IMR-90 (cell line): ENCODE data around the gene FGF5. TPM values are rescaled to one million over a fixed set of nuclear protein-coding genes. Genes with fewer than 3 reads are reported as not detected.

Experiments used
- ATAC-seq: fragments of 200-7000 bp; cut with Tn5 transposase; 2 replicates; pipeline ENCODE4 v1.9.1; 2020; ENCODE audit warnings: low read depth, mild to moderate bottlenecking, moderate library complexity
- BruUV-seq: library from RNA; stranded (reverse); fragments of 400-500 nt; replicated peaks from 2 replicates; lab custom pipeline; 2021; lab: Mats Ljungman, UMichigan
- CTCF ChIA-PET: fragments of 300-600 bp; formaldehyde crosslinking; extraction: SDS; loops from one replicate; lab custom pipeline; 2021; ENCODE audit warnings: antibody characterized with exemption; lab: Yijun Ruan, JAX
- POLR2A ChIA-PET: fragments of 300-600 bp; sonication (Branson Sonifier 250); formaldehyde crosslinking; loops from one replicate; lab custom pipeline; 2022; ENCODE audit warnings: antibody characterized with exemption; ENCODE audit not compliant: unreplicated experiment; lab: Charles Lee
- DNase-seq: peaks from one replicate; pipeline ENCODE4 v3.0.0; 2013
- H2AFZ ChIP-seq: replicated peaks from 2 replicates; pipeline ENCODE3; 2013; ENCODE audit warnings: low read length, mild to moderate bottlenecking; ENCODE audit not compliant: poor library complexity
- H2AK5ac ChIP-seq: 2 replicates; pipeline ENCODE4 v1.6.1; 2013; ENCODE audit warnings: low read depth, low read length, inconsistent platforms
- H2AK9ac ChIP-seq: replicated peaks from 2 replicates; pipeline ENCODE3; 2013; ENCODE audit warnings: mild to moderate bottlenecking, low read depth, low read length, moderate library complexity; ENCODE audit not compliant: poor library complexity
- H2BK120ac ChIP-seq: 2 replicates; pipeline ENCODE4 v1.6.1; 2013; ENCODE audit warnings: low read depth, low read length, inconsistent platforms
- H2BK15ac ChIP-seq: 3 replicates; pipeline ENCODE4 v1.6.1; 2013; ENCODE audit warnings: low read depth, low read length, inconsistent platforms
- H2BK20ac ChIP-seq: 2 replicates; pipeline ENCODE4 v1.6.1; 2013; ENCODE audit warnings: low read depth, mild to moderate bottlenecking, inconsistent platforms, low read length, moderate library complexity
- H2BK5ac ChIP-seq: 2 replicates; pipeline ENCODE4 v1.6.1; 2013; ENCODE audit warnings: mild to moderate bottlenecking, low read depth, low read length, inconsistent platforms; ENCODE audit not compliant: poor library complexity, severe bottlenecking
- H3K14ac ChIP-seq: replicated peaks from 2 replicates; pipeline ENCODE4 v1.6.1; 2013; ENCODE audit warnings: low read depth, low read length, inconsistent platforms
- H3K18ac ChIP-seq: 2 replicates; pipeline ENCODE4 v1.6.1; 2013; ENCODE audit warnings: low read depth, low read length, control low read depth
- H3K23ac ChIP-seq: 2 replicates; pipeline ENCODE4 v1.6.1; 2013; ENCODE audit warnings: low read depth, low read length, inconsistent platforms
- H3K27ac ChIP-seq: 2 replicates; pipeline ENCODE4 v1.5.1; 2013; ENCODE audit warnings: mild to moderate bottlenecking, control low read depth, low read length; ENCODE audit not compliant: insufficient read depth
- H3K27me3 ChIP-seq: 2 replicates; pipeline ENCODE4 v1.6.1; 2013; ENCODE audit warnings: low read length; ENCODE audit not compliant: control insufficient read depth, insufficient read depth
- H3K36me3 ChIP-seq: 2 replicates; pipeline ENCODE4 v1.6.1; 2013; ENCODE audit warnings: low read length, mixed read lengths; ENCODE audit not compliant: control insufficient read depth, insufficient read depth
- H3K4ac ChIP-seq: 2 replicates; pipeline ENCODE4 v1.6.1; 2013; ENCODE audit warnings: low read depth, low read length, inconsistent platforms
- H3K4me1 ChIP-seq: 2 replicates; pipeline ENCODE4 v1.6.1; 2013; ENCODE audit warnings: low read length, mixed read lengths; ENCODE audit not compliant: control insufficient read depth, insufficient read depth
- H3K4me2 ChIP-seq: 2 replicates; pipeline ENCODE4 v1.6.1; 2013; ENCODE audit warnings: low read depth, mild to moderate bottlenecking, control low read depth, low read length, moderate library complexity
- H3K4me3 ChIP-seq: 2 replicates; pipeline ENCODE4 v1.5.1; 2013; ENCODE audit warnings: low read depth, mild to moderate bottlenecking, control low read depth, low read length, moderate library complexity; ENCODE audit not compliant: insufficient read depth
- H3K56ac ChIP-seq: 2 replicates; pipeline ENCODE4 v1.6.1; 2013; ENCODE audit warnings: low read length, inconsistent platforms; ENCODE audit not compliant: insufficient read depth; ENCODE audit errors: extremely low read depth
- H3K79me1 ChIP-seq, 2 experiments: 2 replicates each; pipeline ENCODE4 v1.6.1; 2013; ENCODE audit warnings: low read length in 2 of 2, inconsistent platforms in 1 of 2, low read depth in 1 of 2
- H3K9ac ChIP-seq: 2 replicates; pipeline ENCODE4 v1.6.1; 2013; ENCODE audit warnings: low read depth, low read length, control low read depth
- H3K9me1 ChIP-seq: 2 replicates; pipeline ENCODE4 v1.6.1; 2013; ENCODE audit warnings: low read length, inconsistent platforms; ENCODE audit not compliant: insufficient read depth
- H3K9me3 ChIP-seq: 2 replicates; pipeline ENCODE4 v1.6.1; 2013; ENCODE audit warnings: low read length; ENCODE audit not compliant: control insufficient read depth, insufficient read depth
- H4K20me1 ChIP-seq: 2 replicates; pipeline ENCODE4 v1.6.1; 2013; ENCODE audit warnings: low read length, inconsistent platforms; ENCODE audit not compliant: insufficient read depth
- H4K5ac ChIP-seq: 2 replicates; pipeline ENCODE4 v1.6.1; 2013; ENCODE audit warnings: mild to moderate bottlenecking, low read depth, low read length, control low read depth
- H4K8ac ChIP-seq, 2 experiments: 2 replicates each; pipeline ENCODE4 v1.6.1; 2013; ENCODE audit warnings: low read depth in 2 of 2, low read length in 2 of 2, control low read depth in 1 of 2, inconsistent platforms in 1 of 2
- H4K91ac ChIP-seq: 2 replicates; pipeline ENCODE4 v1.6.1; 2013; ENCODE audit warnings: low read depth, low read length, inconsistent platforms; ENCODE audit not compliant: insufficient read depth
- BHLHE40 ChIP-seq: fragments of 150-350 bp; IDR thresholded peaks from 2 replicates; pipeline ENCODE4 v1.6.1; 2016; ENCODE audit warnings: mild to moderate bottlenecking, low read depth, low read length
- CEBPB ChIP-seq: IDR thresholded peaks from 2 replicates; pipeline ENCODE4 v1.6.1; 2012; ENCODE audit warnings: low read depth, low read length, improper control_type of control experiment
- CHD1 ChIP-seq: IDR thresholded peaks from 2 replicates; pipeline ENCODE4 v1.6.1; 2012; ENCODE audit warnings: low read depth, low read length, improper control_type of control experiment
- ELK1 ChIP-seq: fragments of 150-350 bp; IDR thresholded peaks from 2 replicates; pipeline ENCODE4 v1.6.1; 2016; ENCODE audit warnings: low read depth, mild to moderate bottlenecking, low read length, moderate library complexity, borderline replicate concordance
- FOS ChIP-seq: fragments of 150-350 bp; IDR thresholded peaks from 2 replicates; pipeline ENCODE4 v1.6.1; 2016; ENCODE audit warnings: low read depth, low read length
- MAFK ChIP-seq: IDR thresholded peaks from 2 replicates; pipeline ENCODE4 v1.6.1; 2012; ENCODE audit warnings: low read depth, low read length, improper control_type of control experiment
- MAZ ChIP-seq: IDR thresholded peaks from 2 replicates; pipeline ENCODE4 v1.6.1; 2012; ENCODE audit warnings: low read depth, mild to moderate bottlenecking, low read length, improper control_type of control experiment, moderate library complexity, borderline replicate concordance
- MXI1 ChIP-seq: IDR thresholded peaks from 2 replicates; pipeline ENCODE4 v1.6.1; 2012; ENCODE audit warnings: low read depth, mild to moderate bottlenecking, low read length, moderate library complexity, borderline replicate concordance
- NFE2L2 ChIP-seq: fragments of 150-350 bp; IDR thresholded peaks from 2 replicates; pipeline ENCODE4 v1.6.1; 2016; ENCODE audit warnings: low read depth, mild to moderate bottlenecking, low read length
- POLR2A ChIP-seq: IDR thresholded peaks from 2 replicates; pipeline ENCODE4 v1.6.1; 2012; ENCODE audit warnings: mild to moderate bottlenecking, low read depth, low read length
- RAD21 ChIP-seq: IDR thresholded peaks from 2 replicates; pipeline ENCODE4 v1.6.1; 2012; ENCODE audit warnings: low read length, improper control_type of control experiment
- RCOR1 ChIP-seq: IDR thresholded peaks from 2 replicates; pipeline ENCODE4 v1.6.1; 2012; ENCODE audit warnings: mild to moderate bottlenecking, low read length, improper control_type of control experiment; ENCODE audit not compliant: insufficient replicate concordance
- RFX5 ChIP-seq: IDR thresholded peaks from 2 replicates; pipeline ENCODE4 v1.8.0; 2012; ENCODE audit warnings: low read depth, mild to moderate bottlenecking, low read length, moderate library complexity
- SMC3 ChIP-seq: fragments of 150-350 bp; IDR thresholded peaks from 2 replicates; pipeline ENCODE4 v1.6.1; 2016; ENCODE audit warnings: low read depth, mild to moderate bottlenecking, antibody characterized with exemption, low read length, moderate library complexity
- USF2 ChIP-seq: fragments of 150-350 bp; IDR thresholded peaks from 2 replicates; pipeline ENCODE4 v1.6.1; 2017; ENCODE audit warnings: mild to moderate bottlenecking, antibody characterized with exemption, low read length, low read depth
- dilution Hi-C: fragments of 300-500 bp; cut with HindIII; formaldehyde crosslinking; loops from one replicate; pipeline ENCODE4 v1.14.3; 2018; ENCODE audit warnings: low sequenced_read_pairs; ENCODE audit not compliant: unreplicated experiment
- in situ Hi-C: fragments of 300-500 bp; cut with MboI; formaldehyde crosslinking; loops from 3 replicates; pipeline ENCODE4 v1.14.3; 2019; ENCODE audit warnings: low sequenced_read_pairs, inconsistent platforms, mixed read lengths
- intact Hi-C: fragments of 100-400 bp; cut with micrococcal nuclease; formaldehyde crosslinking; loops from 2 replicates; pipeline ENCODE4 v1.10.0; 2022
- polyA plus RNA-seq, 3 experiments: library from polyadenylated mRNA; depleted of rRNA; stranded (reverse); fragments of >200 nt; gene quantifications; 2 replicates each; pipeline ENCODE4 v1.2.3, GENCODE V29; 2012; ENCODE audit warnings: low replicate concordance in 1 of 3
- total RNA-seq: library from RNA; depleted of rRNA; stranded (reverse); fragments of >200 nt; gene quantifications from 2 replicates; pipeline ENCODE4 v1.2.3, GENCODE V29; 2012
- TF ChIP-seq, protein P1 (sequence below): conservative IDR thresholded peaks from 2 replicates; pipeline ENCODE4 v1.5.1; 2012; ENCODE audit warnings: mild to moderate bottlenecking, low read depth, low read length, improper control_type of control experiment

The FGF5 gene
- total and polyA plus RNA-seq, 2 of the 4 experiments (the other 2 are of a cell fraction), result 18.6 to 42.1 TPM

GRCh38 chr4:80252953-80253352 lies 13.5 kb upstream of the FGF5 start:
- ATAC-seq (no peak), DNase-seq (no peak)
- POLR2A ChIA-PET, result no interaction called here
- no peak overlapping the region for H3K56ac ChIP-seq
- no peak overlapping the region; the same call in 1 of the 2 replicates for H3K4ac ChIP-seq
- no peak overlapping the region for H3K4me3 ChIP-seq
- in situ Hi-C loops, result no loop called here
- no peak overlapping the region for H4K8ac ChIP-seq
- no peaks in the 10 kb centered on the region for H3K9me3 ChIP-seq
- peaks cover 0 to 8% of the 10 kb centered on the region in 2 experiments; a peak in 1 of 4 replicates for H3K79me1 ChIP-seq
- no peak overlapping the region for H2BK15ac ChIP-seq
- peak overlapping the region; percentile 59; the same call in 1 of the 2 replicates for H4K5ac ChIP-seq
- dilution Hi-C loops, result no loop called here
- no peak overlapping the region for H3K9ac ChIP-seq
- CTCF ChIA-PET, result interaction anchor here (0.7 kb wide), 1 partner anchor 12 kb away, joined by 3 read pairs; no protein-coding TSS in a partner anchor
- no peaks in the 10 kb centered on the region for H4K20me1 ChIP-seq
- H3K9me1 ChIP-seq, result peaks cover 5% of the 10 kb centered on the region; the same call in 1 of the 2 replicates
- H3K18ac ChIP-seq, result no peak overlapping the region
- H2BK20ac ChIP-seq, result no peak overlapping the region
- peaks cover 11% of the 10 kb centered on the region for H3K4me1 ChIP-seq
- H3K27ac ChIP-seq, result no peak overlapping the region
- H2BK120ac ChIP-seq, result peak overlapping the region; percentile 20; the same call in 1 of the 2 replicates
- no peak overlapping the region for H2AK5ac ChIP-seq
- H3K36me3 ChIP-seq, result no peaks in the 10 kb centered on the region
- no peak overlapping the region for H3K23ac ChIP-seq
- H2BK5ac ChIP-seq, result no peak overlapping the region
- no peak overlapping the region for H2AFZ ChIP-seq
- BruUV-seq, result no TSS peak
- no peaks in the 10 kb centered on the region for H3K27me3 ChIP-seq
- no peak overlapping the region for H2AK9ac ChIP-seq
- H3K4me2 ChIP-seq, result no peak overlapping the region
- TF ChIP-seq MAZ (no peak), BHLHE40 (no peak), FOS (no peak), RAD21 (no peak), RCOR1 (no peak), MAFK (no peak), SMC3 (no peak), CEBPB (no peak), ELK1 (no peak), CHD1 (no peak), USF2 (no peak), NFE2L2 (no peak), RFX5 (no peak), MXI1 (no peak), POLR2A (no peak)
- TF ChIP-seq, protein P1, sequence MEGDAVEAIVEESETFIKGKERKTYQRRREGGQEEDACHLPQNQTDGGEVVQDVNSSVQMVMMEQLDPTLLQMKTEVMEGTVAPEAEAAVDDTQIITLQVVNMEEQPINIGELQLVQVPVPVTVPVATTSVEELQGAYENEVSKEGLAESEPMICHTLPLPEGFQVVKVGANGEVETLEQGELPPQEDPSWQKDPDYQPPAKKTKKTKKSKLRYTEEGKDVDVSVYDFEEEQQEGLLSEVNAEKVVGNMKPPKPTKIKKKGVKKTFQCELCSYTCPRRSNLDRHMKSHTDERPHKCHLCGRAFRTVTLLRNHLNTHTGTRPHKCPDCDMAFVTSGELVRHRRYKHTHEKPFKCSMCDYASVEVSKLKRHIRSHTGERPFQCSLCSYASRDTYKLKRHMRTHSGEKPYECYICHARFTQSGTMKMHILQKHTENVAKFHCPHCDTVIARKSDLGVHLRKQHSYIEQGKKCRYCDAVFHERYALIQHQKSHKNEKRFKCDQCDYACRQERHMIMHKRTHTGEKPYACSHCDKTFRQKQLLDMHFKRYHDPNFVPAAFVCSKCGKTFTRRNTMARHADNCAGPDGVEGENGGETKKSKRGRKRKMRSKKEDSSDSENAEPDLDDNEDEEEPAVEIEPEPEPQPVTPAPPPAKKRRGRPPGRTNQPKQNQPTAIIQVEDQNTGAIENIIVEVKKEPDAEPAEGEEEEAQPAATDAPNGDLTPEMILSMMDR, result no peak
- intact Hi-C loops, result no loop called here
- no peak overlapping the region for H4K91ac ChIP-seq
- 0 out of 2 replicates have a peak overlapping the region, but pooled peaks have one; percentile 12 for H3K14ac ChIP-seq
